H1 (cell line): ENCODE results near the gene CERS3. TPM values are rescaled to one million over a fixed set of nuclear protein-coding genes. Genes with fewer than 3 reads are reported as not detected.

Source experiments
- ASH2L ChIP-seq: fragments of 200-600, 300-600 bp; sonication (generic); IDR thresholded peaks from one replicate; pipeline ENCODE4 v1.7.1; 2017; ENCODE audit warnings: low read length
- BACH1 ChIP-seq: IDR thresholded peaks from 2 replicates; pipeline ENCODE4 v1.6.1; 2012; ENCODE audit warnings: low read length, improper control_type of control experiment
- CREB1 ChIP-seq: IDR thresholded peaks from 2 replicates; pipeline ENCODE4 v1.6.1; 2012; ENCODE audit warnings: inconsistent platforms
- HDAC6 ChIP-seq: IDR thresholded peaks from one replicate; pipeline ENCODE4 v1.7.1; 2012; ENCODE audit warnings: low read depth, mild to moderate bottlenecking, inconsistent platforms, low read length, moderate library complexity
- MAFK ChIP-seq: IDR thresholded peaks from 2 replicates; pipeline ENCODE4 v1.6.1; 2012; ENCODE audit warnings: low read depth, mild to moderate bottlenecking, improper control_type of control experiment, low read length
- polyA plus RNA-seq, 7 experiments: library from polyadenylated mRNA; depleted of rRNA in 3 of 7; stranded (reverse) in 5 of 7; unstranded in 2 of 7; fragments of >200 nt in 5 of 7; fragments of 200-250 nt in 2 of 7; gene quantifications; 1 replicate in 5 of 7; 2 replicates in 1 of 7; 4 replicates in 1 of 7; pipeline versions ENCODE4 v1.2.1 to v1.2.3, GENCODE V29; 2011 to 2013; ENCODE audit warnings: missing spikeins in 2 of 7, mixed read lengths in 2 of 7
- total RNA-seq: library from RNA; stranded (reverse); fragmentation: NEBNext Ultra II Directional; extraction: Animal tissue kit (Norgen Biotek cat#: 25700); gene quantifications from 2 replicates; pipeline ENCODE4 v1.2.1, GENCODE V29; 2021
- TF ChIP-seq, protein P1 (sequence below): IDR thresholded peaks from 2 replicates; pipeline ENCODE4 v1.6.1; 2011; ENCODE audit warnings: low read depth, mild to moderate bottlenecking, low read length; ENCODE audit not compliant: insufficient read depth

Gene CERS3
- total and polyA plus RNA-seq, 2 of the 8 experiments (the other 6 are each of a cell fraction or from before 2014, with no cell fraction given): 0.62 TPM; not detected in 1

GRCh38 chr15:100464888-100465287 lies 63.9 kb downstream of the CERS3 start (continued):
- no peak for TF ChIP-seq ASH2L
- no peak for TF ChIP-seq BACH1
- TF ChIP-seq HDAC6: no peak
- TF ChIP-seq, protein P1, sequence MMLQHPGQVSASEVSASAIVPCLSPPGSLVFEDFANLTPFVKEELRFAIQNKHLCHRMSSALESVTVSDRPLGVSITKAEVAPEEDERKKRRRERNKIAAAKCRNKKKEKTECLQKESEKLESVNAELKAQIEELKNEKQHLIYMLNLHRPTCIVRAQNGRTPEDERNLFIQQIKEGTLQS: no peak
- TF ChIP-seq CREB1: no peak
- TF ChIP-seq MAFK: no peak
